ENCODE measurements around the gene PANK4. TPM values are rescaled to one million over a fixed set of nuclear protein-coding genes. Genes with fewer than 3 reads are reported as not detected.
A peak's percentile ranks its signal among the peaks of the same experiment; 100 is the strongest.

Gene PANK4
- total RNA-seq, 4 donors from 2014 or later, result 43.4 to 82.5 (median 70.5) TPM

DNA sequence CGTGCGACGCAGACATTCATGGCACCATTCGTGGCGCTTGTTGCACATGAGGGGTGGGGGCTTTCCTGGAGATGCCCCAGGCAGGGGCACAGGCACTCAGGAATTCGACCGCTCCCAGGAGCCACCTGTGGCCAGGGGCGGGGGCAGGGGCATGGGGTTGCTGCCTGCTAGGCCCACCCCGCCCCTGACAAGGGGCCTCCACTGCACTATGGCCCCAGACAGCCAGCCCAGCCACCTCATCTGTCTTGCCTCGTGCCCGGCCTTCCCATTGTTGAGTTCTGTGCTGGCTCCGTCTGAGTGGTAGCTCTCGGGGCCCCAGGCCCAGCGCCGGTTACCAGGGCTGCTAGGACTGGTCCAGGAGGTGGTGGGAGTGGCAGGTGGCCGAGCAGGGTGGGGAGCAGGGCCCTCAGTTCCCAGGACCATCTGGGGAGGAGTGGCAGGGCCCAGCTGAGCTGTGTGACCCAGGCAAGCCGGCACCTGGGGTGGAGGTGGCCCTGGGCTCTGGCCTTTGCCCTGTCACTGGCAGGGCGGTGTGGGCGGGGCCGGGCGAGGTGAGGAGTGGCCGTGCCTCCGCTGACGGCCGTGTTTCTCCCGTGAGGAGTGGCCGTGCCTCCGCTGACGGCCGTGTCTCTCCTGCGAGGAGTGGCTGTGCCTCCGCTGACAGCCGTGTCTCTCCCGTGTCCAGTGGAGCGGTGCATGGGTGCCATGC is 48.5 kb downstream of the PANK4 start:
- H3K9me3 ChIP-seq, result no peaks in the 10 kb centered on the region
- peaks cover 0 to 10% (median 0%) of the 10 kb centered on the region in 4 donors for H3K4me1 ChIP-seq
- peak overlapping the region in 1 of 4 donors; percentile 27 for H3K4me3 ChIP-seq
- H3K36me3 ChIP-seq, result no peaks in the 10 kb centered on the region
- TF ChIP-seq POLR2A (IDR thresholded peaks at IDR 0.05) (peak in 1 of 2 donors; percentile 41), CTCF (IDR thresholded peaks at IDR 0.05) (no peak)
- peak overlapping the region in 2 of 4 donors; percentile 45 to 78 for H3K27ac ChIP-seq
- peak in 2 of 3 donors; percentile 88 to 93 for DNase-seq
- no peaks in the 10 kb centered on the region for H3K27me3 ChIP-seq

GRCh38 chr1:2477309-2477708 is 49.1 kb downstream of the PANK4 start:
- H3K27me3 ChIP-seq, result no peaks in the 10 kb centered on the region
- no peak for DNase-seq
- no peak overlapping the region for H3K4me3 ChIP-seq
- H3K36me3 ChIP-seq, result no peaks in the 10 kb centered on the region
- peaks cover 0 to 10% (median 0%) of the 10 kb centered on the region in 4 donors for H3K4me1 ChIP-seq
- no peaks in the 10 kb centered on the region for H3K9me3 ChIP-seq
- H3K27ac ChIP-seq, result peak overlapping the region in 1 of 4 donors; percentile 78
- TF ChIP-seq CTCF (IDR thresholded peaks at IDR 0.05), result no peak
- no peak for TF ChIP-seq POLR2A (IDR thresholded peaks at IDR 0.05)

GRCh38 chr1:2476061-2476999 is 50.1 kb downstream of the PANK4 start, which contains the start of gene PLCH2:
TSS of gene PLCH2 (plus strand) at chr1:2476289. CDS start at chr1:2476589, 300 bp downstream.
- H3K27ac ChIP-seq, result no peak within 1 kb of the TSS
- no peak for DNase-seq
- no peaks in the 10 kb centered on the region for H3K9me3 ChIP-seq
- TF ChIP-seq POLR2A (IDR thresholded peaks at IDR 0.05) (no peak), CTCF (IDR thresholded peaks at IDR 0.05) (no peak)
- H3K27me3 ChIP-seq, result no peaks in the 10 kb centered on the region
- no peak within 1 kb of the TSS for H3K4me3 ChIP-seq
- no peaks in the 10 kb centered on the region for H3K36me3 ChIP-seq
- H3K4me1 ChIP-seq, result peaks cover 0 to 10% (median 0%) of the 10 kb centered on the region in 4 donors

DNA sequence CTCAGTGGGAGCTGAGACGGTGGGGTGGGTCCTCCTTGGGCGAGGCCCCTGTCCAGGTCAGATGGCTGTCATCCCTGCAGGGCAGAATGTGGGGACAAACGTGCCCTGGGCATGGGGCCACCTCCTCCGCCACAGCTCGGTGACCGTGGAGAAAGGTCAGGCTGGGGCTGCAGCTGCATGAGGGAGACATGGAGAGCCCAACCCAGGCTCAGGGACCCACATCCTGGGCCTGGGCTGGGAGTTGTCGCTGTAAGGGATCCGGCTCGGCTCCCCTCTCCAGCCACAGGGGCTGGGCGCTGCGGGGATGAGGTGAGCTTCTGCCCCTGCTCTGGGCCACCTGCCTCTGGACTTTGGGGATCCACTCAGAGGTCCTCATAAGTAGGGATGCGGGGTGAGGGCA is 50.8 kb downstream of the PANK4 start:
- H3K4me3 ChIP-seq, result no peak overlapping the region
- peaks cover 0 to 10% (median 0%) of the 10 kb centered on the region in 4 donors for H3K4me1 ChIP-seq
- H3K27ac ChIP-seq, result no peak overlapping the region
- DNase-seq, result no peak
- no peaks in the 10 kb centered on the region for H3K9me3 ChIP-seq
- TF ChIP-seq CTCF (IDR thresholded peaks at IDR 0.05) (no peak), POLR2A (IDR thresholded peaks at IDR 0.05) (no peak)
- no peaks in the 10 kb centered on the region for H3K36me3 ChIP-seq
- H3K27me3 ChIP-seq, result no peaks in the 10 kb centered on the region

DNA sequence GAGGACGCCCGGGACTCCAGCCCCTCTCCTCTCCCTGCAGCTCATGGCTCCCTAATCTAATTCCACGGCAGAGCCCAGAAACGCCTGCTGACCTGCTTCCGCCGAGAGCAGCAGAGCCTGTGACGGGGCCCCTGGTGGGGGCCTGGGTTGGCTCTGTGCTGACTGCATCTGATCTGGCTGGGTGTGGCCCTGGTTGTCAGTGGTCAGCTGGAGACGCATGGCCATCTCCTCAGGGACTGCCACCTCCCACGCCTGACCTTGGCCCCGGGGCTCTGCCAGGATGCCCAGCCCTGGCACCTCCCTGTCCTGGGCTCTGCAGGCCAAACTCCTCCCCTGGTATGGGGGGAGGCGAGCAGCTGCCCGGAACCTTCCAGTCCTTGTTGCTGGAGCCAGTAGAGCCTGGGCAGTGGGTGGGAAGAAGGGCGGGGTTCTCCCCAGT is 51.4 kb downstream of the PANK4 start:
- Histone ChIP-seq H3K27me3 (no peaks in the 10 kb centered on the region), H3K9me3 (no peaks in the 10 kb centered on the region), H3K4me3 (no peak overlapping the region), H3K4me1 (peaks cover 0 to 10% (median 0%) of the 10 kb centered on the region in 4 donors), H3K27ac (no peak overlapping the region), H3K36me3 (no peaks in the 10 kb centered on the region)
- no peak for DNase-seq
- TF ChIP-seq CTCF (IDR thresholded peaks at IDR 0.05) (no peak), POLR2A (IDR thresholded peaks at IDR 0.05) (no peak)

Data from Peyer's patch (tissue), 4 donors.